ENCODE results near the gene COPB2. TPM values are rescaled to one million over a fixed set of nuclear protein-coding genes. Genes with fewer than 3 reads are reported as not detected.
"Not testable (repeated sequence)": the region's sequence is repeated elsewhere in the genome, so short reads cannot be mapped to it uniquely, and the experiment has no call there.

COPB2 gene
- polyA plus RNA-seq, 1 of the 3 experiments (the other 2 are of a cell fraction), result 69.7 TPM

DNA sequence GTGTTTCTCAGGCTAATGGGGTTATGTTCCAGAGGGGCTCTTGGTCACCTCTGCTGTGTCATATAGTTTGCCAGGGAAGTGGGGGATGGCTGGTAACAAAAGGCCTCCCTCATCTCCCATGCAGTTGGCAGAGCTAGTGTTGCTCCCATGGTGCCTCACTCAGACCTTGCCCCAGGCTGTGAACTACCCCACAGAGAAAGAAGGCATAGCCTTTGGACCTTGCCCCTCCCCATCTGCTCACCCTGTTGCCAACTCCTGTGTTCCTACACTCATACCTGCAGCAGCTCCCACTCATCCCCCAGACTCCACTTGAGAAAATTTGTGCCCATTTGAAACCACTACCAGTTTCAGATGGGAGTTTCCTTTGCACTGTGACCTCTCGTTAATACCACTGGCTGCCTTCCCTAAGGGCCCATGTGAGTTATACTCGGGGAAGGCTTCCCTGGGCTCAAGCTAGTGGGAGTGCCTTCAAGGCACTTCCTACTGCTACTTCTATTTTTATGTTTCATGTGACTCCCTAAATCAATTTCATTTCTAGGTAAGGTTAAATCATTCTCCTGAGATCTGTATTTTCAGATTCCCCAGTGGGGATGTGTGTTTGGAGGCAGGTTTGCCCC, 25.3 kb upstream of the COPB2 start:
- no peaks in the 10 kb centered on the region; the same call in 1 of the 2 replicates for H3K9me3 ChIP-seq
- no peaks in the 10 kb centered on the region for H3K9me2 ChIP-seq
- no peak for DNase-seq
- no peaks in the 10 kb centered on the region for H3K27me3 ChIP-seq (ENCODE audit: insufficient read depth)
- POLR2A ChIA-PET, result no interaction called here
- no peaks in the 10 kb centered on the region for H3F3A ChIP-seq (replicated peaks; ENCODE audit: insufficient read depth)
- H3K79me2 ChIP-seq (ENCODE audit: insufficient read depth), result no peaks in the 10 kb centered on the region
- no peak overlapping the region for H3K9ac ChIP-seq
- no peaks in the 10 kb centered on the region for H3K4me1 ChIP-seq (ENCODE audit: control insufficient read depth in 1 of 2, insufficient read depth in 2 of 2, low read depth in 1 of 2, low read length in 1 of 2)
- TF ChIP-seq, protein P1, sequence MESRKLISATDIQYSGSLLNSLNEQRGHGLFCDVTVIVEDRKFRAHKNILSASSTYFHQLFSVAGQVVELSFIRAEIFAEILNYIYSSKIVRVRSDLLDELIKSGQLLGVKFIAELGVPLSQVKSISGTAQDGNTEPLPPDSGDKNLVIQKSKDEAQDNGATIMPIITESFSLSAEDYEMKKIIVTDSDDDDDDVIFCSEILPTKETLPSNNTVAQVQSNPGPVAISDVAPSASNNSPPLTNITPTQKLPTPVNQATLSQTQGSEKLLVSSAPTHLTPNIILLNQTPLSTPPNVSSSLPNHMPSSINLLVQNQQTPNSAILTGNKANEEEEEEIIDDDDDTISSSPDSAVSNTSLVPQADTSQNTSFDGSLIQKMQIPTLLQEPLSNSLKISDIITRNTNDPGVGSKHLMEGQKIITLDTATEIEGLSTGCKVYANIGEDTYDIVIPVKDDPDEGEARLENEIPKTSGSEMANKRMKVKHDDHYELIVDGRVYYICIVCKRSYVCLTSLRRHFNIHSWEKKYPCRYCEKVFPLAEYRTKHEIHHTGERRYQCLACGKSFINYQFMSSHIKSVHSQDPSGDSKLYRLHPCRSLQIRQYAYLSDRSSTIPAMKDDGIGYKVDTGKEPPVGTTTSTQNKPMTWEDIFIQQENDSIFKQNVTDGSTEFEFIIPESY (IDR thresholded peaks at IDR 0.05; ENCODE audit: borderline replicate concordance, low read depth), result no peak
- TF ChIP-seq MEF2A (IDR thresholded peaks at IDR 0.05; ENCODE audit: borderline replicate concordance, low read depth) (no peak), SMC3 (IDR thresholded peaks at IDR 0.05; ENCODE audit: low read depth, low read length) (no peak), NRF1 (IDR thresholded peaks at IDR 0.05; ENCODE audit: low read depth, low read length) (no peak), RCOR1 (IDR thresholded peaks at IDR 0.05; ENCODE audit: low read length) (no peak), RFX5 (IDR thresholded peaks at IDR 0.05; ENCODE audit: low read length) (no peak), SIN3A (IDR thresholded peaks at IDR 0.05; ENCODE audit: borderline replicate concordance, low read depth, low read length) (no peak), JUND (IDR thresholded peaks at IDR 0.05) (no peak), TEAD4 (IDR thresholded peaks at IDR 0.05; ENCODE audit: borderline replicate concordance, insufficient read depth) (no peak), FOXJ3 (CRISPR knock-in tag; IDR thresholded peaks at IDR 0.05) (no peak), CHD2 (IDR thresholded peaks at IDR 0.05; ENCODE audit: low read length, partially characterized antibody) (no peak)
- TF ChIP-seq, protein P2, sequence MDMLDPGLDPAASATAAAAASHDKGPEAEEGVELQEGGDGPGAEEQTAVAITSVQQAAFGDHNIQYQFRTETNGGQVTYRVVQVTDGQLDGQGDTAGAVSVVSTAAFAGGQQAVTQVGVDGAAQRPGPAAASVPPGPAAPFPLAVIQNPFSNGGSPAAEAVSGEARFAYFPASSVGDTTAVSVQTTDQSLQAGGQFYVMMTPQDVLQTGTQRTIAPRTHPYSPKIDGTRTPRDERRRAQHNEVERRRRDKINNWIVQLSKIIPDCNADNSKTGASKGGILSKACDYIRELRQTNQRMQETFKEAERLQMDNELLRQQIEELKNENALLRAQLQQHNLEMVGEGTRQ (IDR thresholded peaks at IDR 0.05; ENCODE audit: borderline replicate concordance, low read depth, low read length), result no peak
- TF ChIP-seq, protein P3, sequence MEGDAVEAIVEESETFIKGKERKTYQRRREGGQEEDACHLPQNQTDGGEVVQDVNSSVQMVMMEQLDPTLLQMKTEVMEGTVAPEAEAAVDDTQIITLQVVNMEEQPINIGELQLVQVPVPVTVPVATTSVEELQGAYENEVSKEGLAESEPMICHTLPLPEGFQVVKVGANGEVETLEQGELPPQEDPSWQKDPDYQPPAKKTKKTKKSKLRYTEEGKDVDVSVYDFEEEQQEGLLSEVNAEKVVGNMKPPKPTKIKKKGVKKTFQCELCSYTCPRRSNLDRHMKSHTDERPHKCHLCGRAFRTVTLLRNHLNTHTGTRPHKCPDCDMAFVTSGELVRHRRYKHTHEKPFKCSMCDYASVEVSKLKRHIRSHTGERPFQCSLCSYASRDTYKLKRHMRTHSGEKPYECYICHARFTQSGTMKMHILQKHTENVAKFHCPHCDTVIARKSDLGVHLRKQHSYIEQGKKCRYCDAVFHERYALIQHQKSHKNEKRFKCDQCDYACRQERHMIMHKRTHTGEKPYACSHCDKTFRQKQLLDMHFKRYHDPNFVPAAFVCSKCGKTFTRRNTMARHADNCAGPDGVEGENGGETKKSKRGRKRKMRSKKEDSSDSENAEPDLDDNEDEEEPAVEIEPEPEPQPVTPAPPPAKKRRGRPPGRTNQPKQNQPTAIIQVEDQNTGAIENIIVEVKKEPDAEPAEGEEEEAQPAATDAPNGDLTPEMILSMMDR (IDR thresholded peaks at IDR 0.05), result no peak
- TF ChIP-seq, protein P4, sequence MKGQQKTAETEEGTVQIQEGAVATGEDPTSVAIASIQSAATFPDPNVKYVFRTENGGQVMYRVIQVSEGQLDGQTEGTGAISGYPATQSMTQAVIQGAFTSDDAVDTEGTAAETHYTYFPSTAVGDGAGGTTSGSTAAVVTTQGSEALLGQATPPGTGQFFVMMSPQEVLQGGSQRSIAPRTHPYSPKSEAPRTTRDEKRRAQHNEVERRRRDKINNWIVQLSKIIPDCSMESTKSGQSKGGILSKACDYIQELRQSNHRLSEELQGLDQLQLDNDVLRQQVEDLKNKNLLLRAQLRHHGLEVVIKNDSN (IDR thresholded peaks at IDR 0.05; ENCODE audit: borderline replicate concordance, low read depth), result no peak
- TF ChIP-seq, protein P5, sequence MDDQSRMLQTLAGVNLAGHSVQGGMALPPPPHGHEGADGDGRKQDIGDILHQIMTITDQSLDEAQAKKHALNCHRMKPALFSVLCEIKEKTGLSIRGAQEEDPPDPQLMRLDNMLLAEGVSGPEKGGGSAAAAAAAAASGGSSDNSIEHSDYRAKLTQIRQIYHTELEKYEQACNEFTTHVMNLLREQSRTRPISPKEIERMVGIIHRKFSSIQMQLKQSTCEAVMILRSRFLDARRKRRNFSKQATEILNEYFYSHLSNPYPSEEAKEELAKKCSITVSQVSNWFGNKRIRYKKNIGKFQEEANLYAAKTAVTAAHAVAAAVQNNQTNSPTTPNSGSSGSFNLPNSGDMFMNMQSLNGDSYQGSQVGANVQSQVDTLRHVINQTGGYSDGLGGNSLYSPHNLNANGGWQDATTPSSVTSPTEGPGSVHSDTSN (IDR thresholded peaks at IDR 0.05), result no peak
- TF ChIP-seq, protein P6, sequence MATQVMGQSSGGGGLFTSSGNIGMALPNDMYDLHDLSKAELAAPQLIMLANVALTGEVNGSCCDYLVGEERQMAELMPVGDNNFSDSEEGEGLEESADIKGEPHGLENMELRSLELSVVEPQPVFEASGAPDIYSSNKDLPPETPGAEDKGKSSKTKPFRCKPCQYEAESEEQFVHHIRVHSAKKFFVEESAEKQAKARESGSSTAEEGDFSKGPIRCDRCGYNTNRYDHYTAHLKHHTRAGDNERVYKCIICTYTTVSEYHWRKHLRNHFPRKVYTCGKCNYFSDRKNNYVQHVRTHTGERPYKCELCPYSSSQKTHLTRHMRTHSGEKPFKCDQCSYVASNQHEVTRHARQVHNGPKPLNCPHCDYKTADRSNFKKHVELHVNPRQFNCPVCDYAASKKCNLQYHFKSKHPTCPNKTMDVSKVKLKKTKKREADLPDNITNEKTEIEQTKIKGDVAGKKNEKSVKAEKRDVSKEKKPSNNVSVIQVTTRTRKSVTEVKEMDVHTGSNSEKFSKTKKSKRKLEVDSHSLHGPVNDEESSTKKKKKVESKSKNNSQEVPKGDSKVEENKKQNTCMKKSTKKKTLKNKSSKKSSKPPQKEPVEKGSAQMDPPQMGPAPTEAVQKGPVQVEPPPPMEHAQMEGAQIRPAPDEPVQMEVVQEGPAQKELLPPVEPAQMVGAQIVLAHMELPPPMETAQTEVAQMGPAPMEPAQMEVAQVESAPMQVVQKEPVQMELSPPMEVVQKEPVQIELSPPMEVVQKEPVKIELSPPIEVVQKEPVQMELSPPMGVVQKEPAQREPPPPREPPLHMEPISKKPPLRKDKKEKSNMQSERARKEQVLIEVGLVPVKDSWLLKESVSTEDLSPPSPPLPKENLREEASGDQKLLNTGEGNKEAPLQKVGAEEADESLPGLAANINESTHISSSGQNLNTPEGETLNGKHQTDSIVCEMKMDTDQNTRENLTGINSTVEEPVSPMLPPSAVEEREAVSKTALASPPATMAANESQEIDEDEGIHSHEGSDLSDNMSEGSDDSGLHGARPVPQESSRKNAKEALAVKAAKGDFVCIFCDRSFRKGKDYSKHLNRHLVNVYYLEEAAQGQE (IDR thresholded peaks at IDR 0.05; ENCODE audit: low read depth, low read length), result no peak
- no peak overlapping the region for H3K4me3 ChIP-seq (ENCODE audit: low read depth in 2 of 2, low read length in 1 of 2)
- H2AFZ ChIP-seq (ENCODE audit: low read depth), result no peak overlapping the region
- CTCF ChIA-PET, result interaction anchor here (1.0 to 1.1 kb wide), 2 partner anchors 13 to 148 kb away, joined by 3 read pairs; no protein-coding TSS in a partner anchor
- 20% methylated on average over 2 of the region's 2 CpGs for WGBS (ENCODE audit: low lambda C conversion rate)
- H3K27ac ChIP-seq (ENCODE audit: low read depth in 2 of 2, low read length in 1 of 2), result no peak overlapping the region
- no peaks in the 10 kb centered on the region for H3K36me3 ChIP-seq (replicated peaks in 1 of 2; ENCODE audit: control insufficient read depth in 1 of 2, insufficient read depth in 2 of 2, low read length in 1 of 2)
- no peaks in the 10 kb centered on the region for H4K20me1 ChIP-seq (ENCODE audit: insufficient read depth)
- H3K4me2 ChIP-seq, result no peak overlapping the region

DNA sequence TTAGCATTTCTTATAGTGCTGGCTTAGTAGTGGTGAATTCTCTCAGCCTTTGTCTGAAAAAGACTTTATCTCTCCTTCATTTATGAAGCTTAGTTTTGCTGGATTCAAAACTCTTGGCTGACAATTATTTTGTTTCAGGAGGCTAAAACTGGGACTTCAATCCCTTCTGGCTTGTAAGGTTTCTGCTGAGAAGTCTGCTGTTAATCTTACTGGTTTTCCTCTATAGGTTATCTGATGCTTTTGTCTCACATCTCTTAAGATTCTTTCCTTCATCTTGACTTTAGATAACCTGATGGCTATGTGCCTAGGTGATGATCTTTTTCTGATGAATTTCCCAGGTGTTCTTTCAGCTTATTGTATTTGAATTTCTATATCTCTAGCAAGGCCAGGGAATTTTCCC, 23.4 kb upstream of the COPB2 start:
- H3K4me2 ChIP-seq; H3K27me3 ChIP-seq (ENCODE audit: insufficient read depth); H3K9me3 ChIP-seq; H3K9me2 ChIP-seq; H3K79me2 ChIP-seq (ENCODE audit: insufficient read depth); H3K4me1 ChIP-seq (ENCODE audit: control insufficient read depth in 1 of 2, insufficient read depth in 2 of 2, low read depth in 1 of 2, low read length in 1 of 2); H3K9ac ChIP-seq; H3K27ac ChIP-seq (ENCODE audit: low read depth in 2 of 2, low read length in 1 of 2); H3K4me3 ChIP-seq (ENCODE audit: low read depth in 2 of 2, low read length in 1 of 2); POLR2A ChIA-PET; H2AFZ ChIP-seq (ENCODE audit: low read depth); H3K36me3 ChIP-seq (replicated peaks in 1 of 2; ENCODE audit: control insufficient read depth in 1 of 2, insufficient read depth in 2 of 2, low read length in 1 of 2); H3F3A ChIP-seq (replicated peaks; ENCODE audit: insufficient read depth); H4K20me1 ChIP-seq (ENCODE audit: insufficient read depth); DNase-seq: not testable (repeated sequence)
- CTCF ChIA-PET, result interaction anchor here (1.2 kb wide), 1 partner anchor 26 kb away, joined by 3 read pairs; no protein-coding TSS in a partner anchor

Measured in SK-N-SH (cell line).